Measurements from ENCODE around the gene GFOD1. TPM values are rescaled to one million over a fixed set of nuclear protein-coding genes. Genes with fewer than 3 reads are reported as not detected.

GFOD1 gene
- total RNA-seq, 4 donors from 2014 or later = 18.3 to 49.1 (median 29.0) TPM

DNA sequence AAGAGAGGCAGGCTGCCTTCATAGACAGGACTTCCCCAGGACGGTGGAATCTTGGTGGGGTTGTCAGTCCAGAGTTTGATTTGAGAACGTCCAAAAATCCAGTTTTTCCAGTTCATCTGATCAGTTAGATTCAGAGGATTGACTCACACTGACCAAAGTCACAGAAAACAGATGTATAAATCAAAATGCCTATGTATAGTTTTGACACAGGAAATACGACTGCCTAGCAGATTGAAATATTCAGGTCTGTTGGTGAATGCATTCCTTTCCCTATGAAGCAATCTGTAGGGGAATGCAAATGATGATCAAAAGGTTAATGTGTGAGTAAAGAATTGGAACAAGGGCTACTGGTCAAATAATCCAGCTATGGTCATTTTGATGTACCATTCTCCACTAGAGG lies 29.7 kb upstream of the GFOD1 start:
- Histone ChIP-seq H3K27me3 (no peaks in the 10 kb centered on the region), H3K9me3 (no peaks in the 10 kb centered on the region), H3K4me1 (peaks cover 0 to under 1% (median 0%) of the 10 kb centered on the region in 3 donors), H3K4me3 (no peak overlapping the region), H3K27ac (no peak overlapping the region), H3K36me3 (no peaks in the 10 kb centered on the region)
- 68% methylated on average over 3 of the region's 3 CpGs; no CpG with 5 or more reads in 1 of the 2 donors for WGBS, 2 donors (ENCODE audit: low coverage in 1 of 2)
- no peak for TF ChIP-seq EP300 (IDR thresholded peaks at IDR 0.05)
- TF ChIP-seq POLR2A (IDR thresholded peaks at IDR 0.05) = no peak
- TF ChIP-seq POLR2AphosphoS5 (IDR thresholded peaks at IDR 0.05) = no peak
- no peak for TF ChIP-seq CTCF (IDR thresholded peaks at IDR 0.05)
- no peak for ATAC-seq

- TF ChIP-seq POLR2A (IDR thresholded peaks at IDR 0.05) = no peak
- no peak for TF ChIP-seq CTCF (IDR thresholded peaks at IDR 0.05)
- TF ChIP-seq EP300 (IDR thresholded peaks at IDR 0.05) = no peak
- no peak for TF ChIP-seq POLR2AphosphoS5 (IDR thresholded peaks at IDR 0.05)
- ATAC-seq = no peak
Observed at GRCh38 chr6:13515912-13516311, 28.5 kb upstream of the GFOD1 start.

DNA sequence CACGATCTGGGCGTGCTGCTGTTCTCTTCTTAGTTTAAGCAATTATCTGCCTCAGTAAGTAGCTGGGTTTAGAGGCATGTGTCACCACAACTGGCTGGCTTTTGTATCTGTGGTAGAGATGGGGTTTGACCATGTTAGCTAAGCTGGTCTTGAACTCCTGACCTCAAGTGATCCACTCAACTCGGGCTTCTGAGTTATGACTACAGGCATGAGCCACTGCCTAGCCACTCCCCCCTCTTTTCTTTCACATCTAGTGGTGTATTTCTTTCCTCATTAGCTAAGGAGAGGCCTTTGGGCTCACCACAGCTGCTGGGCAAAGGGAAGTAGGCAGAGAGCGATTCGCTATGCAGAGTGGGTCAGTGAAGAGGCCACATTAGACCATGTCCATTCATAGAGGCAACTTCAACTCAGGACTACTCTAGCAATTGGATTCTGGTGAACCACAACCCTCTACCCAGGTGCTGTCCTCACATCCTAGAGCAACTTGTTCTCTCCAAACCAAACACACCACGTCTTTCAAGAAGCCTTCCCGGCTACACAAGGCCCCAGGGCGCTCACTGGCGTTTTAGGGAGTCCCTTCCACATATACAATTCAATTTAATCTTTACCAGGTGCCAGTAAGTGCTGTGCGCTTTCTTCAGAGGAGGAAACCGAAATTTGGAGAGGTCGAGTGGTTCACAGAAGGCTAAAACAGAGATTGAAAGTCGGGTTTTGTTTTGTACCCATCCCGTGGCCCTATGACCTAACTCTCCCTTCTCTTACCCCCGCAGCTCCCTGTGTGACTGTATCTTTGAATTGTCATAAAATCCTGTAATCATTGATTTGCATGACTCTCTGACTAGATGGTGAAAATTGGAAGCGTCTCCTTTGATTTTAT lies 26.5 kb upstream of the GFOD1 start:
- TF ChIP-seq CTCF (IDR thresholded peaks at IDR 0.05) (no peak), POLR2AphosphoS5 (IDR thresholded peaks at IDR 0.05) (no peak), EP300 (IDR thresholded peaks at IDR 0.05) (no peak), POLR2A (IDR thresholded peaks at IDR 0.05) (no peak)
- ATAC-seq = no peak
- Histone ChIP-seq H3K9me3 (no peaks in the 10 kb centered on the region), H3K36me3 (no peaks in the 10 kb centered on the region), H3K27ac (no peak overlapping the region), H3K4me1 (peaks cover 0 to 19% (median 0%) of the 10 kb centered on the region in 3 donors), H3K27me3 (no peaks in the 10 kb centered on the region), H3K4me3 (no peak overlapping the region)
- 87 to 90% methylated on average over 13 to 16 of the region's 16 CpGs for WGBS, 2 donors (ENCODE audit: low coverage in 1 of 2)

More at GRCh38 chr6:13515912-13516311, 28.5 kb upstream of the GFOD1 start:
- Histone ChIP-seq H3K9me3 (no peaks in the 10 kb centered on the region), H3K27ac (no peak overlapping the region), H3K27me3 (no peaks in the 10 kb centered on the region), H3K4me1 (peaks cover 0 to 11% (median 0%) of the 10 kb centered on the region in 3 donors), H3K4me3 (no peak overlapping the region), H3K36me3 (no peaks in the 10 kb centered on the region)
- WGBS, 2 donors (ENCODE audit: low coverage in 1 of 2) = 90% methylated on average over 3 of the region's 3 CpGs; no CpG with 5 or more reads in 1 of the 2 donors

GRCh38 chr6:13512900-13513299 lies 25.5 kb upstream of the GFOD1 start:
- ATAC-seq = no peak
- TF ChIP-seq POLR2AphosphoS5 (IDR thresholded peaks at IDR 0.05) (no peak), POLR2A (IDR thresholded peaks at IDR 0.05) (no peak), EP300 (IDR thresholded peaks at IDR 0.05) (no peak), CTCF (IDR thresholded peaks at IDR 0.05) (no peak)
- Histone ChIP-seq H3K27ac (no peak overlapping the region), H3K36me3 (no peaks in the 10 kb centered on the region), H3K9me3 (no peaks in the 10 kb centered on the region), H3K4me3 (no peak overlapping the region), H3K27me3 (no peaks in the 10 kb centered on the region), H3K4me1 (peaks cover 0 to 27% (median 0%) of the 10 kb centered on the region in 3 donors)
- WGBS, 2 donors (ENCODE audit: low coverage in 1 of 2) = 87 to 96% methylated on average over 5 to 6 of the region's 9 CpGs

Measured in gastroesophageal sphincter (tissue), 4 donors.